HepG2 (cell line): Measurements from ENCODE around the gene DIS3L2. TPM values are rescaled to one million over a fixed set of nuclear protein-coding genes. Genes with fewer than 3 reads are reported as not detected.
A peak's percentile ranks its signal among the peaks of the same experiment; 100 is the strongest.

Experiments used
- ATF1 ChIP-seq: IDR thresholded peaks from 2 replicates; pipeline ENCODE4 v1.6.1; 2016; ENCODE audit warnings: mild to moderate bottlenecking, control low read depth
- CTCF ChIP-seq: sonication (generic); formaldehyde crosslinking; IDR thresholded peaks from 2 replicates; pipeline ENCODE4 v1.5.0; 2020; ENCODE audit warnings: mild to moderate bottlenecking, missing genetic modification reagents, moderate library complexity
- ERF ChIP-seq: IDR thresholded peaks from 2 replicates; pipeline ENCODE4 v1.6.1; 2018; ENCODE audit warnings: missing biosample characterization, missing genetic modification reagents
- FOXJ3 ChIP-seq: sonication (generic); formaldehyde crosslinking; IDR thresholded peaks from 2 replicates; pipeline ENCODE4 v1.4.0; 2020; ENCODE audit warnings: missing genetic modification reagents, mild to moderate bottlenecking, borderline replicate concordance
- MATR3 ChIP-seq: sonication (generic); formaldehyde crosslinking; IDR thresholded peaks from 2 replicates; pipeline ENCODE4 v1.4.0; 2020; ENCODE audit warnings: missing genetic modification reagents
- NFIC ChIP-seq: IDR thresholded peaks from 2 replicates; pipeline ENCODE4 v1.6.1; 2012; ENCODE audit warnings: mild to moderate bottlenecking, low read length, inconsistent platforms
- PATZ1 ChIP-seq: sonication (generic); formaldehyde crosslinking; IDR thresholded peaks from 2 replicates; pipeline ENCODE4 v1.4.0; 2020; ENCODE audit warnings: missing genetic modification reagents
- PLRG1 ChIP-seq: fragments of 450-650 bp; conservative IDR thresholded peaks from 2 replicates; pipeline ENCODE4 v1.6.1; 2016
- PRDM15 ChIP-seq: sonication (generic); formaldehyde crosslinking; IDR thresholded peaks from 2 replicates; pipeline ENCODE4 v1.4.0; 2020; ENCODE audit warnings: missing genetic modification reagents
- TCF12 ChIP-seq, 2 experiments: fragments of 450-650 bp in 1 of 2; sonication (generic) in 1 of 2; formaldehyde crosslinking in 1 of 2; IDR thresholded peaks; 2 replicates each; pipeline versions ENCODE4 v1.6.1 to v1.8.0; 2017 to 2022; ENCODE audit warnings: antibody characterized with exemption in 1 of 2, mild to moderate bottlenecking in 1 of 2, missing genetic modification reagents in 1 of 2, moderate library complexity in 1 of 2
- ZFP36 ChIP-seq: fragments of 150-350 bp; IDR thresholded peaks from 2 replicates; pipeline ENCODE4 v1.6.1; 2018; ENCODE audit warnings: borderline replicate concordance, low read length, low read depth; ENCODE audit not compliant: partially characterized antibody
- ZNF382 ChIP-seq: sonication (generic); formaldehyde crosslinking; IDR thresholded peaks from 2 replicates; pipeline ENCODE4 v1.5.0; 2020; ENCODE audit warnings: missing genetic modification reagents, mild to moderate bottlenecking, borderline replicate concordance
- ZNF460 ChIP-seq: sonication (generic); formaldehyde crosslinking; IDR thresholded peaks from 2 replicates; pipeline ENCODE4 v1.5.1; 2020; ENCODE audit warnings: missing genetic modification reagents, mild to moderate bottlenecking, borderline replicate concordance
- ZNF512B ChIP-seq: sonication (generic); formaldehyde crosslinking; IDR thresholded peaks from 2 replicates; pipeline ENCODE4 v1.5.1; 2020; ENCODE audit warnings: missing genetic modification reagents, mild to moderate bottlenecking, borderline replicate concordance
- ZNF564 ChIP-seq: sonication (generic); formaldehyde crosslinking; IDR thresholded peaks from 2 replicates; pipeline ENCODE4 v1.8.1; 2023; ENCODE audit warnings: mild to moderate bottlenecking, missing genetic modification reagents
- ZNF792 ChIP-seq: IDR thresholded peaks from 2 replicates; pipeline ENCODE4 v1.6.1; 2016
- ZNF850 ChIP-seq: sonication (generic); formaldehyde crosslinking; conservative IDR thresholded peaks from 2 replicates; pipeline ENCODE4 v1.9.0; 2021; ENCODE audit warnings: mild to moderate bottlenecking, missing genetic modification reagents
- ZSCAN22 ChIP-seq: sonication (generic); formaldehyde crosslinking; IDR thresholded peaks from 2 replicates; pipeline ENCODE4 v1.4.0; 2020; ENCODE audit warnings: mild to moderate bottlenecking, missing genetic modification reagents
- ZSCAN31 ChIP-seq: sonication (generic); formaldehyde crosslinking; IDR thresholded peaks from 2 replicates; pipeline ENCODE4 v1.5.0; 2020; ENCODE audit warnings: low read depth, mild to moderate bottlenecking, missing genetic modification reagents
- polyA plus RNA-seq, 8 experiments: library from polyadenylated mRNA; depleted of rRNA in 3 of 8; stranded (reverse) in 7 of 8; unstranded in 1 of 8; fragments of >200 nt; fragmentation: Illumina TruSeq in 4 of 8; extraction: Trizol in 4 of 8; gene quantifications; 2 replicates each; pipeline versions ENCODE4 v1.2.1 to v1.2.3, GENCODE V29; 2011 to 2016; ENCODE audit warnings: low read depth in 4 of 8, missing spikeins in 1 of 8, mixed read lengths in 1 of 8; ENCODE audit not compliant: insufficient read depth in 1 of 8
- total RNA-seq, 5 experiments: library from RNA; depleted of rRNA; stranded (reverse); fragments of >200 nt; fragmentation: Illumina TruSeq; extraction: Trizol; gene quantifications; 2 replicates each; pipeline ENCODE4 v1.2.3, GENCODE V29; 2016; ENCODE audit warnings: low read depth in 1 of 5

Gene DIS3L2
- total and polyA plus RNA-seq, 2 of the 13 experiments (the other 11 are each of a cell fraction or from before 2014, with no cell fraction given): 7.0 to 23.9 TPM

- TF ChIP-seq FOXJ3 (CRISPR knock-in tag): no peak; the same call in 1 of the 2 replicates
- TF ChIP-seq ZNF564 (CRISPR knock-in tag): peak; percentile 98
- TF ChIP-seq ZFP36: no peak
- TF ChIP-seq ATF1 (CRISPR knock-in tag): peak; percentile 26; the same call in 1 of the 2 replicates
- no peak for TF ChIP-seq ZSCAN31 (CRISPR knock-in tag)
- TF ChIP-seq CTCF (CRISPR knock-in tag): no peak
- no peak for TF ChIP-seq ZSCAN22
- TF ChIP-seq ZNF850 (CRISPR knock-in tag): no peak
- no peak; the same call in 1 of the 2 replicates for TF ChIP-seq ZNF460 (CRISPR knock-in tag)
- TF ChIP-seq NFIC: no peak
- TF ChIP-seq ZNF792 (CRISPR knock-in tag): no peak
- TF ChIP-seq ERF (CRISPR knock-in tag): 0 out of 2 replicates have a peak, but pooled peaks have one; percentile 45
- TF ChIP-seq ZNF382 (CRISPR knock-in tag): no peak
- no peak for TF ChIP-seq TCF12 (IDR thresholded peaks at IDR 0.05)
- no peak for TF ChIP-seq TCF12 (CRISPR knock-in tag; IDR thresholded peaks at IDR 0.05)
- peak; percentile 44; the same call in 1 of the 2 replicates for TF ChIP-seq PATZ1
- no peak for TF ChIP-seq PLRG1
- no peak for TF ChIP-seq PRDM15
- no peak for TF ChIP-seq ZNF512B (CRISPR knock-in tag)
- TF ChIP-seq MATR3 (CRISPR knock-in tag): no peak
These were observed 3.4 kb upstream of the DIS3L2 start (continued) for GRCh38 chr2:231957913-231958763.
